ENCODE measurements around the gene SDK2.

DNA sequence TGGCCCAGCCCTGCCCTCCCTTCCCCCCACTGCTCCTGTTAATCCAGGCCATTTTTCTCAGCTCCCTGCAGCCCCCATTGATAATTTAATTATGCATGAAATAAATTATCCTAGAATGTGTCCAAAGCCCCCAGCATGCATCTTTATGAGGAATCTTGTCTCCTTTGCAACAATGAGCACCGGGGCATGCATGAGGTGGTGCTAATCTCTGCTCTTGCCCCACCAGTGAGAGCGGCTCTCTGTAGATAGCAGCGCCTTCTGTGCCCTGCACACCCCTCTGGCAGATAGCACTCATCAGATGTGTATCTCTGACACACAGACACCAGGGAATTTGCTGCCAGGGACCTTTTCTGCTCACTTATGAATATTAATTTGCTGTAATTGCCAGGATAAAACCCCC is 192.2 kb downstream of the SDK2 start:
- TF ChIP-seq, protein P1, sequence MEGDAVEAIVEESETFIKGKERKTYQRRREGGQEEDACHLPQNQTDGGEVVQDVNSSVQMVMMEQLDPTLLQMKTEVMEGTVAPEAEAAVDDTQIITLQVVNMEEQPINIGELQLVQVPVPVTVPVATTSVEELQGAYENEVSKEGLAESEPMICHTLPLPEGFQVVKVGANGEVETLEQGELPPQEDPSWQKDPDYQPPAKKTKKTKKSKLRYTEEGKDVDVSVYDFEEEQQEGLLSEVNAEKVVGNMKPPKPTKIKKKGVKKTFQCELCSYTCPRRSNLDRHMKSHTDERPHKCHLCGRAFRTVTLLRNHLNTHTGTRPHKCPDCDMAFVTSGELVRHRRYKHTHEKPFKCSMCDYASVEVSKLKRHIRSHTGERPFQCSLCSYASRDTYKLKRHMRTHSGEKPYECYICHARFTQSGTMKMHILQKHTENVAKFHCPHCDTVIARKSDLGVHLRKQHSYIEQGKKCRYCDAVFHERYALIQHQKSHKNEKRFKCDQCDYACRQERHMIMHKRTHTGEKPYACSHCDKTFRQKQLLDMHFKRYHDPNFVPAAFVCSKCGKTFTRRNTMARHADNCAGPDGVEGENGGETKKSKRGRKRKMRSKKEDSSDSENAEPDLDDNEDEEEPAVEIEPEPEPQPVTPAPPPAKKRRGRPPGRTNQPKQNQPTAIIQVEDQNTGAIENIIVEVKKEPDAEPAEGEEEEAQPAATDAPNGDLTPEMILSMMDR (IDR thresholded peaks at IDR 0.05; ENCODE audit: insufficient read depth, low read depth, low read length): no peak
- TF ChIP-seq EZH2 (IDR thresholded peaks at IDR 0.05; ENCODE audit: insufficient read depth, low read length): no peak
